Measurements from ENCODE around the gene CASKIN1.
A peak's percentile ranks its signal among the peaks of the same experiment; 100 is the strongest.
"Not testable (repeated sequence)": the region's sequence is repeated elsewhere in the genome, so short reads cannot be mapped to it uniquely, and the experiment has no call there.

CASKIN1 gene

DNA sequence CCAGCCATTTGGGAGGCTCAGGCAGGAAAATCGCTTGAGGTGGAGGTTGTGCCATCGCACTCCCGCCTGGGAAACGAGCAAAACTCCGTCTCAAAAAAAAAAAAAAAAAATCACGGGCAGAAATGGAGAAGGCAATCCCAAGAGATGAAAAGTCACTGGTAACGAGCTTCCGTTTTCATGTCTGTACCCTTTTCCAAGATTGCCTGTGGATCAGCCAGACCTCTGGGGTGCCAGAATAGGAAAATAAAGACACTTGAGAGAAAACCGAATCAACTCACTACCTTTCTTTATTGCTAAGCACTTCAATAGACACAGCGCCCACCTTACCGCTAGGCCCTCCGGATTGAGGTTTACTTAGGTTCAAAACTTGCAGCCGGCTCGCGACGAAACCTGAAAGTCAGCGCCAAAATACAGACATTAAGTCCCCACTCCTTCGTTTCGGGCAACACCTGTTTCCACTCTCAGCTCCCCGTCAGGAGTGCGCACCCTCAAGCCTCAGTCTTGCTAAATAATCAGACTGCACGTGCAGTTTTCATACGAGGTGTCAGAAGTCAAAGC is 41.8 kb downstream of the CASKIN1 start:
- peak; percentile 15 for DNase-seq

DNA sequence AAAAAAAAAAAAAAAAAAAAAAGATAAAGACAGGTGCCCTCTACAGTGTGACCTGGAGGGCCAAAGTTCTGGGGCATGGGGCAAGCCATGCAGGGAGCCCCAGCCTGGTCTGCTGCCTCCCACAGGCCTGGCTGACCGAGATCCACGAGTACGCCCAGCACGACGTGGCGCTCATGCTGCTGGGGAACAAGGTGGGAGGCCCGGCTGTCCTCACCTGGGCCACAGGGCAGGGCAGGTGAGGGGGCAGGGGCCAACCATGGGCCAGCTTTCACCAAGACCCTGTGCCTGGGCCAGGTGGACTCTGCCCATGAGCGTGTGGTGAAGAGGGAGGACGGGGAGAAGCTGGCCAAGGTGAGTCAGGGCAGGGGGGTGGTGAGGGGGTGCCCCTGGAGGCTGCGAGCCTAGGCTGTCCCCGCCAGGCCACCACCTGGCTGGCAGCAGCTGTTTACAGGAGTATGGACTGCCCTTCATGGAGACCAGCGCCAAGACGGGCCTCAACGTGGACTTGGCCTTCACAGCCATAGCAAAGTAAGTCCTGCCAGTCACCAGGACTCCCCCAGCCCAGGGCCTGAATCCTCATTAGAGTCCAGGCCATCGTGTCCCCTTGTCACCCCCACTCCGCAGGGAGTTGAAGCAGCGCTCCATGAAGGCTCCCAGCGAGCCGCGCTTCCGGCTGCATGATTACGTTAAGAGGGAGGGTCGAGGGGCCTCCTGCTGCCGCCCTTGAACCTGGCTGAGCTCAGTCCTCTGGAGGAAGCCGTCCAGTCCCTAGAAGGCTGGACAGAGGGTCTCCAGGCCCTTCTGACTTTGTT is 43.5 kb downstream of the CASKIN1 start:
- peak; percentile 33 for DNase-seq

DNA sequence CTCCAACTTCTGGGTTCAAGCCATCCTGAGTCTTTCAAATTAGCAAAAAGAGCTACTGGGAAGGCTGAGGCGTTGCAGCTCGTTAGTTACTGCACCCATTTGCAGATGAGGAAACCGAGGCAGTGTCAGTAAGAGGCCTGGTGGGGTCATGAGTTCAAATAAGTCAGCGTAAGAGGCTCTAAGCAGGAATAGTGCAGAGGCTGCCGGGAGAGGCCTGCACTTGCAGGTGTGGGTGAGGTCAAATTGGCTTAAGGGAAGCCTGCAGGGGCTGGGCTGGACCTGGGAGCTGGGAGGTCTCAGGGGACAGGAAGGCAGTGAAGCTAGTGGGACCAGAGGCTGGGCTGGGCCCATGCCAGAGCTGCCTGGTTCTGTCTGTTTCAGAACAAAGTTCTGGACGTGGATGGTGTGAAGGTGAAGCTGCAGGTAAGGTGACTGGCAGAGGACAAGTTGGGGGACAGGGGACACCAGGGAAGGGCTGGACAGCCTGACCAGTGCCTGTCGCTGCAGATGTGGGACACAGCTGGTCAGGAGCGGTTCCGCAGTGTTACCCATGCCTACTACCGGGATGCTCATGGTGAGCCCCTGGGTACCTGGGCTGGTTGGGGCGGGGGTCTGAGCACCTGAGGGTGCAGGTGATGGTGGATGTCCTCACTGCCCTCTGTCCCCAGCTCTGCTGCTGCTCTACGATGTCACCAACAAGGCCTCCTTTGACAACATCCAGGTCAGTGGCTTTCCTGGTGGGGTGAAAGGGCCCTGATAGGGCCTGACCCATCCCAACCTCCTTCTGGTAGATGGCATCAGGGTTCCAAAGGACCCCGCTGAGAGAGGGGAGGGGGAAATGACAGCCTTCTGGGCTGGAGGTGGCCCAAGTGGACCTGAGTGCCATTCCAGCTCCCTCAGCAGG is 45.0 kb downstream of the CASKIN1 start:
- DNase-seq: no peak

DNA sequence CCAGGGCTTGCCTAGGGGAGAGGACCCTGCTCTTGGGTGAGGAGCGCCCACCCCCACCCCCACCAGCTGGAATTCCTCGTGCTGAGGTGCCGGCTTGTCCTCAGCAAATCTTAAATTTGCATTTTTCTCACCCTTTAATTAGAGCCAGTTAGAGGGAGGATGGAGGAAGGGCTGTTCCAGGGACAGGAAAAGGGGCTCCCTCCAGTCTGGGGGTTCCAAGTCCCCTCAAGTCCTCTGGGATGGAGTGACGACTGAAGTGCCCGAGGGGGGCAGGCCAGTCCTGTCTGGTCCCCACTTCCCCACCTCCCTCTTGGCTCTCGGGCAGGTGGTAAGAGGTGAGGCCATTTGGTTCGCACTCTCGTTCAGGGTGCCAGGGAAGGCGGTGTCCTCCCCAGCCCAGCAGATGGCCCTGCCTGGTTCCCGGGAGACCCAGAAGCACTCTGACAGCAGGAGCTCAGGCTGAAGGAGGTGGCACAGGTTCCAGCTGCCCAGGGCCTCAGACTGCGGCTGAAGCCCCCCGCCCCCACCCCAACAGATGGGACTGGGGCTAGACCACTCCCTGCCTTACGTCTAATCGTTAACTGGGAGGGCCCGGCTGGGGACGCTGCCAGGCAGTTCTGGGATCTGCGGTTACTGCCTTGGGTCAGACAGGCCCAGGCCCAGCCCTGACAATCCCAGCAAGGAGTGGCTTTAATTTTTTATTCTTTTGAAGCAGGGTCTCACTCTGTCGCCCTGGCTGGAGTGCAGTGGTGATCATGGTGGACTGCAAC is 45.8 kb downstream of the CASKIN1 start:
- peak; percentile 97 for DNase-seq

DNA sequence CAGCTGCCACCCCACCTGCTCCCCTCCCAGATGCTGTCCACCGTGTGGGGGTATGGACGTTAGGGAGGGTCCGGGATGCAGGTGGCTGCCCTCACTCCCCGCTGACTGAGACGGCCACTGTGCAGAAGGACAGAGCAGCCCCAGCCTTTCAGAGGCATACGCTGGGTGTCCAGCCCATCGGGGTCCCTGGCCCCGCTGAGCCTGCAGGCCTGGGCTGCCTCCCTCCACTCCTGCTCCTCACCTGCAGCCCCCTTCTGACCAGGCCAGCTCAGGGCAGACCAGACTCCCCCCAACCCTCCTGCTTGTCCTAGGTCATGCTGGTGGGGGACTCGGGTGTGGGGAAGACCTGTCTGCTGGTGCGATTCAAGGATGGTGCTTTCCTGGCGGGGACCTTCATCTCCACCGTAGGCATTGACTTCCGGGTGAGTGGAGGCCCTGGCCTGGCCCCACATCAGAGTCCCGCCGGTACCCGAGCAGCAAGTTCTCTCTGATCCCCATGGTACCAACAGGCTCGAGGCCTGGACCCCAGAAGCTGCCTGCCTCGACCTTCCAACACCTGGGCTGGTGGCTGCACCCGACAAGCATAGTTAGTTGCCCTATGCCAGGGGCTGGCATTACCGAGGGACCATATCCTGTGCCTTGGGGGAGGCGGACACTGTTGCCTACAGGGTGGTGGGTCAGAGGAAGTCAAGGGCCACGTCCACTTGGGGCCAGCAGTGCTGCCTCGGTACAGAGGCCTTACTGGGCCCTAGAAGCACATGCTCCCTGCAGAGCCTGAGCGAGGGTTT is 46.6 kb downstream of the CASKIN1 start:
- no peak for DNase-seq

DNA sequence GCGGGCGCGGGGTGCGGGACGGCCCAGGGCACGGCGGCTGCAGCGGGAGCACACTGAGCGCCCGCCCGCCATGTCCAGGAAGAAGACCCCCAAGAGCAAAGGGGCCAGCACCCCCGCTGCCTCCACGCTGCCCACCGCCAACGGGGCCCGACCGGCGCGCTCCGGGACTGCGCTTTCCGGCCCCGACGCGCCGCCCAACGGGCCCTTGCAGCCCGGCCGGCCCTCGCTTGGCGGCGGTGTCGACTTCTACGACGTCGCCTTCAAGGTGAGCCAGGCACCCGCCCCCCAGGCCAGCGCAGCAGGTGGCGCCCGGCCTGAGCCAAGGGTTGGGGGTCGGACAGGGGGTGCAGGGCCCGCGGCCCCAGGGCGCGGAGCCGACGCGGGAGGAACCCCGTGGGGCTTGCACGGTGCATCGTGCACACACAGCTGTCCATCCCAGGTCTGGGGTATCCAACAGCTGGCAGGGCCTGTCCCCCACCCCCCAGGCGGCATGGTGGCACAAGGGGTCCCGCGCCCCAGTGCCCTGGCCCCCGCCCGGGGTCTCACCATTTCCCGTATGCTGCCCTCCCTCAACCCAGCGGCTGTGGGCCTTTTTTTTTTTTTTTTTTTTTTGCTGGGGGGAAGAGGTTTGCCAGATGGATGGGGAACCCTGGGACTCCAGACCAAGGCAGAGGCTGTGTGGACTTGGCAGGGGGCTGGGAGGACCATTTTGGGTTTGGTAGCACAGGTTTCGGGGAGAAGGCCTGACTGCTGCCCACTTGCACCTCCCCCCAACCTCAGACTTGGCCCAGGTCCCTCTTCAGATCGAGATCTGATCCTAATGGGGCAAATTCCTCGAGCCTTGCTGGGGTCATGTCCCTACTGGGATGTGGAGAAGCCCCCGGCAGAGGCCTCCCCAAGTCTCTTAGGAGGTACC is 47.4 kb downstream of the CASKIN1 start:
- DNase-seq: peak; percentile 55

DNA sequence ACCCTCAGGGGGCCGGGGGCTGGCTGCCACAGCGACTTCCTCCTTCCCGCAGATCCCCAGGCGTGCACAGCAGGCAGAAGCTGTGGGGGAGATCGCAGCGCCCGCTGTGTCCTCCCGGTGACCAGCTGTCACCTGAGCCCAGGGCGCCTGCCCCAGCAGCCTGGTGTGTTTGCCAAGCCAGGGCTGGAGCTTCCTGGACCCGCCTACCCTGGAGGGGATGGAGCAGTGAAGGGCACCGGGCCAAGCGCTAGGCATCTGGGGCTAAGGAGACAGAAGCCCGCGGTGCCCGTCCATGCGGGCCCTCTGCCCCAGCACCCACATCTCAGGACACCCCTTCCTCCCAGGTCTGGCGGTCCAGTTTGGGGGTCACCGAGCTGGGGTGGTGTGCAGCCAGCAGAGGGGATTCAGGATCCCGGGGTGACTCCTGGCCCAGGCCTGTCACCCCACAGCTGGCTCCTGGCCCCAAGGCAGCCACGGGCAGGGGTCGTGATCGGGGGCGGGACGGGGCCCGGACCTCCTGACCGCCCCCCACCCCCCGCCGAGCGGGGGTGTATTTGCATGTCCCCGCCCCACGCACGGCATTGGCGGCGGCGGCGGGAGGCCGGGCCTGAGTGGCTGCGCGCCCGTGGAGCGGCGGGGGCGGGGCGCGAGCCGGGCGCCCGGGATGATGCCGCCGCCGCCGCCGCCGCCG is 48.3 kb downstream of the CASKIN1 start, which contains the start of gene RAB26:
Gene RAB26 (plus strand): TSS at position 645 of the 691 bp plus-strand sequence. CDS start 159 bp downstream, outside the sequence.
- peak; percentile 88 for DNase-seq

DNA sequence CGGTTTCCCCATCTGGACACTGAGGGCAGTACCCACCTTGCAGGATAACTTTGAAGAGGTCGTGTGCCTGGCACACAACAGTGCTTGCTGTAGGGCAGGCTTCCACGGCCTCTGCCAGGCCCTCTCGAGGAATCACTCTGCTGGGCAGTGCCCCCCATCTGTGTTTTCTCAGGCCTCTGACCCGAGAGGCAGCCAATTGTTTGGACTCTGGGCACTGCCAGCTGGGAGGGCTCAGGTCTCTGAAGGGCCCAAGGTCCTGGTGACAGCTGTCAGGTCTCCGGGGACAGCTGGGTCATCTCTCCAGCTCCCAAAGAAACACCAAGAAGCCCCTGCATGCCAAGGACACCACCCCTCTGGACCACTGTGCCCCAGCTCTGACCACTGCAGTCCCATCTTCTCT is 49.0 kb downstream of the CASKIN1 start:
- no peak for DNase-seq

DNA sequence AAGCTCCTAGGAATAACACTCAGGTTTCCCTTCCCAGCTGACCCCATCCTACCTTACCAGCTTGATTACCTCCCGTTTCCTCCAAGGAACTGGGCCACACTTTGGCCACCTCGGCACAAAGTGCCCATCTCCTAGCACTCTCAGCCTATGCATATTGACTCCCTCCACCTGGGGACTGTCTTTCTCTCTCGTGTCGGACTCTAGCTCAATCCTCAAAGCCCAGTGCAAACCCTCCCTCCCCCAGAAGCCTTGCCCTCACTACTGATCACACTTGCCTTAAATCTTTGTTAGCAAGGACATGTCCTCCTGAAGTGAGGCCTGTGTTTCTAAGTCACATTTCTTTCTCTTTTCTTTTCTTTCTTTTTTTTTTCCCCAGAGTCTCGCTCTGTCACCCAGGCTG is 50.6 kb downstream of the CASKIN1 start:
- DNase-seq: no peak

DNA sequence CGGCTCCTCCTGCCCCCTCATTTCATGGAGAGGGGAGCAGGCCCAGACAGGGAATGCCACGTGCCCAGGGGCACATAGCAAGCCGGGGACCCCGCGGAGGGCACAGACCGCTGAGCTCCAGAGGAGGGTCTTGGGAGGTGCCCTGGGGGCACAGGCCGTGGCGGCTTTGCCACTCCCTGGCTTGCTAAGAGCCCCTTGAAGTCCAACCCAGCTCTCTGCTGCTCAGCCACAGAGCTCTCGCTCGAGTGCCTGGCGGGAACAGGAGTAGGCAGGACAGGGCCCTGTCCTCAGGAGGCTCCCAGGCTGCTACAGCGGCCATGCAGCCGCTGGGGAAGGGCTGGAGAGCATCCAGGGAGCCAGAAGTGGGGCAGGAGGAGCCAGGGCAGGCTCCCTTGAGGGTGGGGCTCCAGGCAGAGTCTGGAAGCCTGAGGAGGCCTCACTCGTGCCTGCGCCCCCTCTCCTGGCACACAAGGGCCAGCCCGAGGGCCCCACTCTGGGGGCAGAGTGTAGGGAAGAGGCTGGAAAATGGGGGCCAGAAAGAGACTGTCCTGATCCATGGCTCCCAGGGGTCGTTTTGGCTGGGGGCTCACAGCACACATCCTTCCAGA is 52.4 kb downstream of the CASKIN1 start:
- DNase-seq: no peak

DNA sequence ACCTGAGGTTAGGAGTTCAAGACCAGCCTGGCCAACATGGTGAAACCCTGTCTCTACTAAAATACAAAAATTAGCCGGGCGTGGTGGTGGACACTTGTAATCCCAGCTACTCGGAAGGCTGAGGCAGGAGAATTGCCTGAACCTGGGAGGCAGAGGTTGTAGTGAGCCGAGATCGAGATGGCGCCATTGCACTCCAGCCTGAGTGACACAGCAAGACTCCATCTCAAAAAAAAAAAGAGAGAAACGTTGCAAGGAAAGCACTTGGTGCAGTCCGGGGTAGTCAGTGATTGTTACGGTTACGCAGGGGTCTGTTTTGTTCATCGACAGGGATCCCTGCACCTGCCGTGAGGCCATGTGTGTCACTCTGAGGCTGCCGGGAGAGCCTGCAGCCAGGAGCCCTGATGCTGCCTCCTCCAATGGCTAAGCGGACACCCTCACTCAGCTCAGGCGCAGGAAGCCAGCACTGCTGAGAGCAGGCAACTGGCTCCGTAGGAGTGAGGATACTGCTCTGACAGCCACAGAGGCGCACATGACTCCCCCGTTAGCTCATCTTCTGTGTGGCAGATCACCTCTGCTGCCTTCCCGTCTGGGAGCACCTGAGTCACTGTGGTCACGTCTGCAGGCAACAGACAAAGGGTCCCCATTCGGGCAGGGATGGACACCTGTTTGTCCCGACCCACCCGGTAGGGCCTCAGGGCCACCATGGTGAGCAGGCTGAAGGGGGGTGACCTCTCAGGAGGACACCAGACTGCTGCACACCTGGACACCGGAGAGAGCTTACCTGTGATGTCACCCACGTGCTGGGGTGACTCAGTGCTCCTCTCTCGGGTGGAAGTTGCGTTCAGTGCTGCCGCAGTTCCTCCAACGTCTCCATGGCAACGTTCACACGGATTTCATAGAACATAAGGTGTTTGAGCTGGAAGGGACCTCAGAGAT is 53.2 kb downstream of the CASKIN1 start:
- DNase-seq: peak; percentile 24

DNA sequence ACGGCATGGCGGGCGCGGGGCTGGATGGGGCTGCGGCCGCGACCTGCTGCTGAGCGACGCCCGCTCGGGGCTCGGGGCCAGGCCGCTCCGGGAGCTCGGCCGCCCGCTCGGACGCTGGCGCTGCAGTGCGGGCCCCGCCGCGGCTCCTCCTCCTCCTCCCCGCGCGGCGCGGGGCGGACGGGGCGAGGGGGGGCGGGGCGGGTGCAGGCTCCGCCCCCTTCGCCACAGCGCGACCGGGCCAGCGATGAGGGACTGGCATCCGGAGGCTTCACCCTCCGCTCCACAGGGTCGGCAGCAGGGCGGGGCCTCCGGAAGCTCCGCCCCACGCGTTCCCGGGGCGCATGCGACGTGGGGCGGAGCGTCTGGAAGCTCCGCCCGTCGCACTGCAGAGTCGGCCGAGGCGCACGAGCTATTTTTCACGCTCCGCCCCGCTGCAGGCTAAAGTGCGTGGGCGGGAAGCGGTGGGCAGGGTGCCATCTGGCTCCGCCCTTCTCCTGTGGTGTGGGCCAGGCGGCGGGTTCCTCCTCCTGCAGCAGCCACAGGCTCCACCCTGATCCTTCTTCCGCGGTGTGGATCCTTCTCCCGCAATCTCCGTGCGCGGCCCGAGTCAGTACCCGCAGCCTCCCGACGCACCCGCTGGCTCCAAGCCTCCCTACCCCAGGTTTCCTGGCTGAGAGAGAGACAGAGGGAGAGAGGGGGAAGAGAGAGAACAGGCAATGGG is 60.5 kb downstream of the CASKIN1 start, which contains the start of gene PKD1:
Gene PKD1 (minus strand): TSS at position 129 of the 721 bp plus-strand sequence. CDS start 209 bp downstream, outside the sequence.
- peak; percentile 87 for DNase-seq

DNA sequence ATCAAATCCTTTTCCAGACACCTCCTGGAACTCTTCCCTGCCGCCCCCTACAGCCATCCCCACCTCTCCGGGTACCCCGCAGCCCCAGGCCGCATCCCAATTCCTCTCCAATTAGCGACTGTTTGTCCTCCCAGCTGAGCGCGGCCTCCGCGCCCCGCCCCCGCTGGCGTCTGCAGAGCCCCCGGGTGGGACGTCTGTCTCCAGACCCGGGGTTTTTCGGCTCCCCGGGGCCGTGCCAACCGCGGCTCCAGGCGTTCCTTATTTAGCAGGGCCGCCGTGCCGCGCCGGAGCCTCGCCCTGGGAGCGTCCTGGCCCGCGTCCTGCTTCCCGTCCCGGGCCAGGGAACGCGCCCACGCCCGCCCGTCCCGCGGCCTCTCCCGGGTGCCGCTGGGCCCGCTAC is 61.3 kb downstream of the CASKIN1 start:
- not testable (repeated sequence) for DNase-seq

DNA sequence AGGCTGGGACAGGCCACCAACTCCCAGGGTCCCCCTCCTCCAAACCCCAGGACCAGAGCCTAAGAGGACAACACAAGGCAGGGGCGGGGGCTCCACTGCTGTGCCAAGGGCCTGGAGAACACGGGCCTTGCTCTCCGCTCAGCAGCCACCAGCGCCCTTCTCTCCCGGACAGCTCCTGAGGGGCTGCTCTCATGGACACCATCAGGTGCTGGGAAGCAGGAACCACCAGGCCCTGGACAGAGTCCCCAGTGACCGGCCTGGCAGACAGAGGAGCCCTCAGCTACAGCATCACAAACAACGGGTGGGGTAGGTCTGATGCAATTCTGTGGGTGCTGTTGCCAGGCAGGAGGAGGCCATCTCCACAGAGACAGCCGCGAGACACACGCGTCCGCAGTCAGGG is 62.6 kb downstream of the CASKIN1 start:
- not testable (repeated sequence) for DNase-seq

DNA sequence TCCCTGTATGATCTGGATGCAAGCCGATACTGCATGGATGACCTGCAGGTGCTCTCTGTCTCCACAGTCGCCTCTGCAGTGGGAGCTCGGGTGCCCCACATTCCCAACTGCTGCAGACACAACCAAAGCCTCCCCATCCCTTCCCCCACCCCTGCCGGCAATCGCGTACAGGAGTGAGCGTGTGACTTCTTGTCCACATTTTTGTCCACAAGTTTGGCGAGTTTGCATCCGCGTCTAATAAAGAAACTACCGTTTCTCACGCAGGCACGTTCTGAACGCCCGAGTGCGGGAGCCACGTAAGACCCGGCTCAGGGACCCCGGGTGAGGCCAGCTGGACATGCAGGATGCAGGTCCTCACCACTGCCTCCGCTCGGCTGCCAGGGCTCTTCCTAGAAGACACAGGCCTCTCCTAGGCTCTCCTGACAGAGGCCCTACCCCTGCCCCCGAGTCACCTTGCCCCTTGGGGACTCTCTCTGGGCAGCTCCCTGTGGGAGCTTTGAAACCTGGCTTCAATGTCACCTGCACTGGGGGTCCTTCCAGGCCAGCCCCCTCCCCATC is 66.4 kb downstream of the CASKIN1 start:
- DNase-seq: not testable (repeated sequence)

DNA sequence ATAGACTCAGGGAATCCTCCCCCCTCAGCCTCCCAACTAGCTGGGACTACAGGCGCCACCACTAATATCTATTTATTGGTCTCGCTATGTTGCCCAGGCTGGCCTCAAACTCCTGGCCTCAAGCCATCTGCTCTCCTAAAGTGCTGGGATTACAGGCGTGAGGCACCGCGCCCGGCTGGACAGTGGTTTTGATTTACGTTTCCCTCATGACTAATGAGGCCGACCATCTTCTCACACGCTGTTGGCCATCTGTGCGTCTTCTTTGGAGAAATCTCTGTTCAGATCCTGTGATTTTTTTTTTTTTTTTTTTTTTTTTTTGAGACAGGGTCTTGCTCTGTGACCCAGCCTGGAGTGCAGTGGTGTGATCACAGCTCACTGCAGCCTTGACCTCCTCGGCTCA is 67.2 kb downstream of the CASKIN1 start:
- not testable (repeated sequence) for DNase-seq

DNA sequence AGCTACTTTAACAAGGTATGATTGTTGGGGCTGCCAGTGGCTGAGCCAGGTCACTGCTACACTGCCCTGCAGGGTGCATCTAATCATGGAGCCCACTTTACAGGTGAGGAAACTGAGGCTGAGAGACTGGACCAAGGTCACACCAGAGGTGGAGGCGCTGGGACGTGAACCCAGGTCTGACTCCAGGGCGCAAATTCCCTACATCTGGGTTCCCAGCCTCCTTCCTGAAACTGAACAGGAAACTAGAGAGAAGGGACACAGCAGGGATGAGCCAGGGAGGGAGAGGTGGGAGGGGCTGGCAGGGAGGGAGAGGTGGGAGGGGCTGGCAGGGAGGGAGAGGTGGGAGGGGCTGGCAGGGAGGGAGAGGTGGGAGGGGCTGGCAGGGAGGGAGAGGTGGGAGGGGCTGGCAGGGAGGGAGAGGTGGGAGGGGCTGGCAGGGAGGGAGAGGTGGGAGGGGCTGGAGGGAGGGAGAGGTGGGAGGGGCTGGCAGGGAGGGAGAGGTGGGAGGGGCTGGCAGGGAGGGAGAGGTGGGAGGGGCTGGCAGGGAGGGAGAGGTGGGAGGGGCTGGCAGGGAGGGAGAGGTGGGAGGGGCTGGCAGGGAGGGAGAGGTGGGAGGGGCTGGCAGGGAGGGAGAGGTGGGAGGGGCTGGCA is 68.7 kb downstream of the CASKIN1 start:
- peak; percentile 66 for DNase-seq
